Activated CD4-positive, CD25-positive, alpha-beta regulatory T cell treated with anti-CD3 and anti-CD28 coated beads, Interleukin-2, amount 50 U/mL, for 72 hours (primary cell): ENCODE measurements around the gene ATF6.

ENCODE experiments used
- DNase-seq: peaks from one replicate; pipeline ENCODE4 v3.0.0; 2021

Gene ATF6

DNA sequence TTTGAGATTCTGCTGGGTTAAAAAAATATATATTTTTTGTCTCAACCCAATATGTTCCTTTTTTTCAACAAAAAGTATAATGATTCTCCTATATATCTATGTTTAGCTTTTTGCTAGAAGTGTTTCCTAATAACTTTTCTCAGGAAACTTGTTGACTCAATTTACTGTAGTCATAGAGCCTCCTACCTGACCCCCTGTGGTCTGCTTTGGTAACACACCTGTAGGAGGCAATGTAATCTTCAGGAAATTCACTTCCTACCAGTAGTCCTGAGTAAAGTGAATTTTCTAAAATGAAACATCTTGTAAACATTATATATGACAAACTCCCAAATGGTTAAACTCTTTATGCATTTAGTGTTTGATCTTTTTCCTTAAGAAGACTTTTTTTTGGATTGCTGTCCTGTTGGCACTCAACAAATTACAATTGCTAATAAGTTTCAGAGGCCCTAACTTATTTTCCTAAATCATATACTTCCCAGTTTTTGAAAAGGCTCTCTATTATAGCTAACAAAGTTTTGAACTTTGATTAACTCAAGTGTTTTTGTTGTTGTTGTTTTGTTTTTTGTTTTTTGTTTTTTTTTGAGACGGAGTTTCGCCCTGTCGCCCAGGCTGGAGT is 139.3 kb downstream of the ATF6 start:
- no peak for DNase-seq

DNA sequence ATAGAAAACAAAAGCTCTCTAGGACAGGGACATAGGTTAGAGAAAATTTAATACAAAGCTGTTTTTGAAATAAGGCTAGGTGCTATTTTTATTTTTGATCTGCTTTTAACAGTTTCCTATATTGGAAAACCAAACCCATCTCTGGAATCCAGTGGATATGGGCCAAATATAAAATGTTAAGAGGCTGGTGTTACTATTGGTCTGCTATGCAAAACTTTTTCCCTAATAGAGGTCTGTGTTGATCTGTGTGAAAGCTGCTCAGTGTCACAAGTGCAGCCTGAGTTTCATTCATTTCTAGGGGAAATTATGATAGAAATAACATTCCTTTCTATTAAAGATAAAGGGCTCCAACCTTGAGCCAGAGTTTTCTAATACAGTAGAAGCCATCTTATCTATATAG is 141.1 kb downstream of the ATF6 start:
- no peak for DNase-seq

- no peak for DNase-seq
Observed at GRCh38 chr1:161908264-161908663, 142.1 kb downstream of the ATF6 start.

DNA sequence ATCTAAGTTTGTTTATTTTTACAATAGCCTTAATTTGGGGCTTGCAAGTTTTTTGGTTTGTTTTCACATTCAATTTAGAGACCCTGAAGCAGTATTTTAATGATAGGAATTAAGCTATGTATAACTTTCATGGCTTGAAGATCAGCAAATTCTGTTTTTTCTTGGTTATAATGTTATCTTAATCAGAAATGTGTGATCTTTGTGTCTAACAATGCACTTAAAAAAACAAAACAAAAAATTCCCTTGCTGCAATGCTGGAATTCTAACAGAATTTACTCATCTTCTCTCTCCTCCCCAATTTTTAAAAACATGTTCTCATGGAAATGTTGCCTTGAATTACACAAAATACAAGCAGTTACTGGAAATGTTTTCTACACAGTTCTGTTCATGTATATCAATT is 144.5 kb downstream of the ATF6 start:
- DNase-seq, result no peak

GRCh38 chr1:161913482-161914140 is 147.5 kb downstream of the ATF6 start:
- DNase-seq, result no peak

- no peak for DNase-seq
Observed at GRCh38 chr1:161914595-161914994, 148.5 kb downstream of the ATF6 start.

- DNase-seq, result no peak
Observed at GRCh38 chr1:161915051-161915503, 149.0 kb downstream of the ATF6 start.

DNA sequence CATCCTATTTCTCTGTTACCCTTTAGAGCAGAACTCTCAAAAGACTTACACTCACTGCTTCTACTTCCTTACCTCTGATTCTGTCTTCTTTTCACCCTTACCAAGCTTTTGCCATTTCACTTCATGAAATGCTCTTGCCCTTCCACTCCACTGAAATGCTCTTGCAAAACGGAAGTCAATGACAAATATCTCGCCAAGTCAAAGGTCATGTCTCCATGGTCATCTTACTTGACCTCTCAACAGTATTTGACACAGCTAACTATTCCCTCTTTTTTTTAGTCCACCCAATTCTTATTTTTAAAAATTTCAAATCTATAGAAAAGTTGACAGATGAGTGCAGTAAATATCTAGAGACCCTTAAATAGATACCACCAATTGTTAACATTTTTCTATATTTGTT is 149.9 kb downstream of the ATF6 start:
- no peak for DNase-seq

DNA sequence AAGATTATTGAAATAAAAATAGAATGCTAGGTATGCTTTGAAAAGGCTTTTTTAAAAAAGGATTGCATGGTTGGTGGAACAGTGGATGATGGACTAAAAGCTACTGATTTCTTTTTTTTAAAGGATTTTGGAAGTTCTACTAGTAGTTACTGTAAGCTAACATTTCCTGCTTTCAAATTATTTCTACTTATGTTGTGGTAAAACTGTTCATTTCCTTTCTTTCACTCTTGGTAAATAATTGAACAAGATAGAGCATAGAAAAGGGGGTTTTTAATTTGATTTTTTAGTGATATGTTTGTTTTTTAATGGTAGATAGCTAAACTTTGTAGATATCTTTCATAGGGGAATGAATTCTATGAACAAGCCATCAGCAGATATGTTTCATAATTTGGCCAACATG is 153.1 kb downstream of the ATF6 start:
- DNase-seq, result no peak

DNA sequence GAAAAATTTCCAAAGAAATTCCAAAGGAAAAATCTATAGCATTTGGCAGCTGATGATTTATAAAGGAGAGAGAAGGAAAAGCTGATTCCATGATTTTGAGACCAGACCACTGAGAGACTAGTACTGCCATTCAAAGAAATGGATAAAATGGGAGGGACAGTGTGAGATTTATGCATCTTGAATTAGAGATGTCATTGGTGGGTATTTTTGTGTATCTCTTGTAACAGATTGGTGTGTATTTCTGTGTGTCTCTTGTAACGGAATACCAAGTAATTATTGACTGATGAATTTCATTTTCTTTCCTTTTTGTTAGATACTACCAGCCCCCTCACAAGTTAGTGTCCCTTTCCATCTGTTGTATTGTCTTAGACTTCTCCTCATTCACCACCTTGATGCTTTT is 155.4 kb downstream of the ATF6 start:
- no peak for DNase-seq

- DNase-seq, result no peak
Observed at GRCh38 chr1:161921990-161922389, 155.9 kb downstream of the ATF6 start.

GRCh38 chr1:161928056-161928455 is 161.9 kb downstream of the ATF6 start:
- no peak for DNase-seq

GRCh38 chr1:161929137-161929536 is 163.0 kb downstream of the ATF6 start:
- DNase-seq, result no peak

GRCh38 chr1:161930064-161930463 is 163.9 kb downstream of the ATF6 start:
- no peak for DNase-seq

- DNase-seq, result no peak
Observed at GRCh38 chr1:161932668-161933067, 166.5 kb downstream of the ATF6 start.

DNA sequence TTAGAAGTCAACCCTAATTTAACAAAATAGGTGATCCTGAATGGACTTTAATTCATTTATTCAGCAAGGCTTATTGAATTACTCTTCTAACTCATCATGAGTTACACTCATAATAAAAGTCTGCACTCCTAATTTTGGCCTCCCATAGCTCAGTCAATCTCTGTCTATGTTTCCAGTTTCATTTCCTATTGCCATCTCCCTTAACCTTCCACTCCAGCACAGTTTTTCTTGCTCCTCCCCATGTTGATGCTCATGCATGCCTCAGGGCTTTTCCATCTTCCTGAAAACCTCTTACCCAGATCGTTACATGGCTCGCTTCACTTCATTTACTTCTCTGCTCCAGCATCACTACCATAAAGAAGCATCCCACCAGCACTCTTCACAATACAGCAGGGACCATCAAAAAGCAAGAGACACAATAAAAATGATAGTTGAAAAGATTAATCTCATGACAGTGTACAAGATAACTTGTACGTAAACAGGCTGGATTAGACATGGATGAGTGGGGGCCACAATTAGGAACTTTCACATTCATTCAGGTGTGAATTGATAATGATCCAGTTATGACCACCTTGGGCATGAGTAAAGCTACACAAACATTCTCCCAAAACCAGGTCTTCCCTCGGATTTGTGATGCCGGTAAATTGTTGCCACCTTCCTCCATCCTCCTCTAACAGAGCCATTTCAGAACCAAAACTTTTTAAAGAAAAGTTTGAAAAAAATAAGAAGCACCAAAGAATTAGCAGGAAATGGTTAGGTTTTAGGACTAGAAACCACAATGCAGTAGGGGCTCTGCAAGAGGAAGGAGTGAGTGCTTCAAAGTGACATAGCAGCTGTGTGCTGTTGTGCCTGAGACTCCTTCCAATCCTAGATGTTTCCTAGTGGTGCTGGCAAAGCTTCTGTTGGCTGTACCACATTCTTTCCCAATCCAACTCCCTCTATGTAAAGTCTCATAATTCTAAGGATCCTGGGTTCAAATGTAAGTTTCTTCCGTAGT is 167.8 kb downstream of the ATF6 start:
- no peak for DNase-seq

DNA sequence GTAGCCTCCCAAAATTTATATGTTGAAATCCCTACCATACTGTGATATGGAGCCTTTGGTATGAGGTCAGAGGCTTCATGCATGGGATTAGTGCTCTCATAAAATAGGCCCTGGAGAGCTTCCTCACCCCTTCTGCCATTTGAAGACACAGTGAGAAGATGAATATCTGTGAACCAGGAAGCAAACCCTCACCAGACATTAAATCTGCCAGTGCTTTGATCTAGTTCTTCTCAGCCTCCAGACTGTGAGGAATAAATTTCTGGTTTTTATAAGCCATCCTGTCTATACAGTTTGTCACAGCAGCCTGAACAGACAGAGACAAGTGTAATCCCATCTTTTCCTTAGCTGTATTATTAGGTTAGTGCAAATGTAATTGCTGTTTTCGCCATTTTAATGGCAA is 169.1 kb downstream of the ATF6 start:
- DNase-seq, result no peak

DNA sequence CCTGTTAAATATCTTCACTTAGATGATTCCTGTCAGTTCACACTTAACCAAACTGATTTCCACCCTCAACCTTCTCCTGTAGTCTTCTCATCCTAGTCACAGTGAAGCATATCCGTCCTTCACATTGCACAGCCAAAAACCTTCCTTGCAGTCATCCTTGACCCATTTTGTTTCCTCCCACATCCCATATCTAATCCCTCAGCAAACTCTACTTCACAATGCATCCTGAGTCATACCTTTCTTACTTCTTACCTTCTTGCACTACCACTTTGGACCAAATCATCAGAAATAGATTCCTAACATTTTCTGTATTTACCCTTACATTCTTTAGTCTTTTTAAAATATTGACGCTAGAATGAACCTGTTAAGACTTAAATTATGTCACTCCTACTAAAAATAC is 170.7 kb downstream of the ATF6 start:
- DNase-seq, result no peak

- DNase-seq, result no peak
Observed at GRCh38 chr1:161940866-161941591, 174.9 kb downstream of the ATF6 start.

DNA sequence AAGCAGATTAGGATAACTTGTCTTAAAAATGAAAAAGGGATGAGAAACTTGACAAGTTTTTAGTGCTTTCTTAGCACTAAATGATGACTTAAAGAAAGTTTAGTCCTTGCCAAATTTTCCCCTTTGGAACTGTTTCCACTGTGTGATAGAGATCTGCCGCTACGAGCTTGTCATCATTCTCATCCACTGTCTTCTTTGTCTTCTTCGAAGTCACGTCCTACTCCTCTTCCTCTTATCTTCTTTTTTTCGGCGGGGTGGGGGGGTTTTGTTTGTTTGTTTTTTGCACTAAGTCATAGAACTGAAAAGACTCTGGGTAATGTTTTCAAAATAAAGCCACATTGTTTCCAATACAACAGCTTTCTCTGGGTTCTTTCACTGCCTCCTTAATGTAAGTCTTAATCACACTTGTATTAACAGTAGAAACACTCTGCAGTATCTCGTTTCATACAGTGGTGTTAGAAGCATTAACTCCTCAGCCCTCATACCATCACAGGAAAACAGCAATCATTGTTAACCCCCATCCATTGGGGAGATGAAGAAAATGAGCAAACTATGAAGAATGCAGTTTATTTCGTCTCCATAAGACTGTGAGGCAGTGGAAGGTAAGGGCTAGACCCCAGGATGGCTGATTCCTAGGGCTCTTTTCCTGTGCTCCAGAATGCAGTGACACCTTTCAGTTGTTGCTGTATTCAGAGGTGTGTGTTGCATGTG is 175.8 kb downstream of the ATF6 start:
- no peak for DNase-seq

- DNase-seq, result no peak
Observed at GRCh38 chr1:161943737-161944136, 177.6 kb downstream of the ATF6 start.

- DNase-seq, result no peak
Observed at GRCh38 chr1:161944381-161944780, 178.3 kb downstream of the ATF6 start.
